ENCODE data around the gene BCL6B.
"Not testable (repeated sequence)": the region's sequence is repeated elsewhere in the genome, so short reads cannot be mapped to it uniquely, and the experiment has no call there.

Gene BCL6B

GRCh38 chr17:7029659-7030058 is 6.8 kb downstream of the BCL6B start:
- no peak for DNase-seq

GRCh38 chr17:7034955-7035590 is 12.2 kb downstream of the BCL6B start:
- DNase-seq = no peak

DNA sequence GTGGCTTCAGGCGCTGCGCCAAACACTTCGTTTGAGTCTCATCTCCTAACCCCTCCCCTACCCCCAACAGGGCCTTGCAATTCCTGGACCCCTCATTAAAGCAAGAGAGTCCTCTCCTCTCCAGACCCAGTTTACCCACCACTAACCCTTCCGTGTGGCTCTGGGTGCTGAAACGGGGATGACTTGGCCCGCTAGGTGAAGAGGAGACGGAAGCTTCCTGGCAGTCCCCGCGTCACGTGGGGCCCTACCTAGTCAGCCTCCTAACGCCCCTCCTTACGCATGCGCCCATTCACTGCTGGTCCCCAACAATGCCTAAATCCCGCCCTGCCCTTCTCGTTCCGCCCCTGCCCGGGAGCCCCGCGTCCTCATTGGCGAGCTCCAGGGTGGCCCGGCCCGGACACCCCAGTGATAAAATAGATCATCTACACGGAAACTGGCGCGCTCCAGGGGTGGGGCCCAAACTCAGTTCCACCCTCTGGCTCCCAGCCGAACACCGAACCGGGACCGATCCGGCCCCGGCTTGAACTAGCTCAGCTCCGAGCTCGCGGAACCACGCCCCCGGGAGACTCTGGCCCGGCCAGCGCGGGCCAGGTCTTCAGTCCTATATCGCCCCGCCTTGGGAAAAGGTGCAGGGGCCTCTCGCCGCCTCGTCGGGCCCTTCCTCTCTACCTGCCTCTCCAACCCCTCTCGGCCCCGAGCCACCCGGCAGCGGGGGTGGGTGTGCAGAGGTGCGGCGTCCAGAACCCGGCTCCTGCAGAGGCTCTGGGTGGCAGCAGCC is 12.9 kb downstream of the BCL6B start, which contains the start of gene SLC16A13:
SLC16A13 (plus strand) TSS at position 425 of the 778 bp plus-strand sequence. CDS start 368 bp downstream, outside the sequence.
- peak; percentile 72 for DNase-seq

DNA sequence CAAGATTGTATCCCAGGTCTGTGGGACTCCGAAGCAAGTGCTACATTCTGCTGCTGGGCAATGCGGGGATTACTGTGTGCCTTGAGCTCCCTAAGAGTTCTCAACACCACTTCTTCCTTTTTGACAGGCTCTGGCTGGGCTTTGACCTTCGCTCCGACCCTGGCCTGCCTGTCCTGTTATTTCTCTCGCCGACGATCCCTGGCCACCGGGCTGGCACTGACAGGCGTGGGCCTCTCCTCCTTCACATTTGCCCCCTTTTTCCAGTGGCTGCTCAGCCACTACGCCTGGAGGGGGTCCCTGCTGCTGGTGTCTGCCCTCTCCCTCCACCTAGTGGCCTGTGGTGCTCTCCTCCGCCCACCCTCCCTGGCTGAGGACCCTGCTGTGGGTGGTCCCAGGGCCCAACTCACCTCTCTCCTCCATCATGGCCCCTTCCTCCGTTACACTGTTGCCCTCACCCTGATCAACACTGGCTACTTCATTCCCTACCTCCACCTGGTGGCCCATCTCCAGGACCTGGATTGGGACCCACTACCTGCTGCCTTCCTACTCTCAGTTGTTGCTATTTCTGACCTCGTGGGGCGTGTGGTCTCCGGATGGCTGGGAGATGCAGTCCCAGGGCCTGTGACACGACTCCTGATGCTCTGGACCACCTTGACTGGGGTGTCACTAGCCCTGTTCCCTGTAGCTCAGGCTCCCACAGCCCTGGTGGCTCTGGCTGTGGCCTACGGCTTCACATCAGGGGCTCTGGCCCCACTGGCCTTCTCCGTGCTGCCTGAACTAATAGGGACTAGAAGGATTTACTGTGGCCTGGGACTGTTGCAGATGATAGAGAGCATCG is 15.4 kb downstream of the BCL6B start:
- DNase-seq = no peak

DNA sequence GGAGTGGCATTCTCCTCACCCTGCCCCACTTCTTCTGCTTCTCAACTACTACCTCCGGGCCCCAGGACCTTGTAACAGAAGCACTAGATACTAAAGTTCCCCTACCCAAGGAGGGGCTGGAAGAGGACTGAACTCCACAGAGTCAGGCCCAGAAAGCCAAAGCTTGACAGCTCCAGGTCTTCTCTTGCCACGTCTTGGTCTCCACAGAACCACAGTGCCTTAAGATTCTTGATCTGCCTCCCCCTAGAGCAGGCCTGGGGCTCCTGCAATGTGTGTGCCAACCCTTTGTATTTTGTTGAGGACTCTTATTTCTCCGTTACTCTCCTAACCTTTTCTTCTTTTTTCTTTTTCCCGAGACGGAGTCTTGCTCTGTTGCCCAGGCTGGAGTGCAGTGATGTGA is 17.0 kb downstream of the BCL6B start:
- DNase-seq = no peak

DNA sequence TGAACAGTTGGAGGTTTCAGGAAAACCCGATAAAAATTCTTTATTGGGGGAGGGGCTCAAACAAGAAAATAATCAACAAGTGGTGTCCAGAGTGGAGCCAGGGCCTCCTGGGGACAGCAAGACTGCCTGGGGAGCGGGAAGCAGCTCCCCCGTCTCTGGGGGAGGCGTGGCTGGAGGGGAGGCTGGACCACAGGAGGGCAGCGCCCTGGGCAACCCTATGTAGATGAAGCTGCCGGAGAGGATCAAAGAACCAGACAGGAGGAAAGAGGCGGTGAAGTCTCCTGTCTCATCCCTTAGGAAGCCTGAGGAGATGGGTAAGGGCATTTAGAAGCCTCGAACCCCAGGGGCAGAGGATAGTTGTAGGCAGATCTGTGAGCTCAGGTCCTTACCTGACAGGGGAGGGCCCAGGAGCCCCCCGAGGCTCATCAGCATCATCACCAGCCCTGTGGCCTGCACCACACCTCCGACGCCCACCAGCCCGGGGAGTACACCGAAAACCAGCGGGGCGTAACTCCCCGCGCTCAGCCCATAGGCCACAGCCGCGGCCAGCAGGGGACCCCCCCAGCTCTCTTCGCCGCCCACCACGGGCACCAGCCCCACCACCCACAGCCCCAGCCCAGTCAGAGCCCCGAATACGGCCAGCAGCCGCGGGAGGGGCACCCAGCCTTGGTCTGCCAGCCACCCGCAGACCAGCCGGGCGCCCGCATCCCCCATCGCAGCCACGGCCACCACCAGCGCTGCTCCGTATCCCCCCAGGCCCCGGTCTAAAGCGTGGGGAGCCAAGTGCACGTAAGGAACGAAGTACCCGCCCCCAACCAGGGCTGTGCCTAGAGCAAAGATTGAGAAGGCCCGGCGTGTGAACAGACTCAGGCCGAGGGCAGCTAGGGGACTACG is 19.0 kb downstream of the BCL6B start:
- no peak for DNase-seq

- no peak for DNase-seq
Observed at GRCh38 chr17:7042501-7043181, 19.8 kb downstream of the BCL6B start.

DNA sequence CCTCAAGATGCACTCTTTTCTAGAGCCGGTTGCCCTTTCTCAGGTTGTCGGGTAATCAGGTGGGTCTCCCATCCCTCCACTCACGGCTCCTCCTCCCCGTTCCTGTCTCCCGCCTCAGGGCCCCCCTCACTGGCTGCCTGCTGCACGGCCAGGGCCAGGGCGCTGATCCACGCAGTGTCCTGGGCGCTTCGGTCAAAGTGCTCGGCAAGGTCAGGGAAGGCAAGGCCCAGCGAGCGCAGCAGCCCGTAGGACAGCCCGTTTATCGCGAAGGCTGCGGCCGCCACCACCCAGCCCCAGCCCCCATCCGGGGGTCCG is 20.3 kb downstream of the BCL6B start:
- DNase-seq = no peak

DNA sequence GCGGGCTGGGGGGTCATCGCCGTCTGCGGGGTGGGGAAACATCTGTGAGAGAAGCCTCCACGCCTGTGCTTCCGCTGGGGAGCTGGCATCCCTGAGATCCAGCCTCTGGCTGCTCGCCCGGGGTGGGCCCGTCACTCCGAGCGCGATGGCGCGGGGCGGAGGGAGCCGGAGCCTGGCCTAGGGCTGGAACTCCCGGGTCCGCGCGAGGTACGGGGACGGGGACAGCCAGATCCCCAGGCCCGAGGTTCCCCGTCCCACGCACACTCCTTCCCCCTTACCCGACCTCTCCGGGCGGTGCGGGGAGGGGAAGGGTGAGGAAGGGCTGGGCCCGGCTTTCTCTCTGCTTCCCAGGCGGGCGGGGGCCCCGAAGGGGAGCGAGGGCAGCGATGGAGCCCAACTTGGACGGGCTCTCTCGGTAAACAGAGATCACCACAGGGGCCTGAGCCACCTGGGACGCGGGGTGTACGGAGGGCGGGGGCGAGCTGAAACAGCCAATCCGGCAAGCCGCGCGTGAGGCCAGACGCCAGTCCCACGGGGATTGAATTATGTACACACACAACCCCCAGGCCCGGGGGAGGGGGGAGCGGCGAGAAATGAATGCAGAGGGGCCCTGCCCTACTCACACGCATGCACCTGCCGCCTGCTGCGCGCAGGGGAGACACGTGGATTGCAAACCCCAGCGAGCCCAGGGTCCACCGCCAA is 20.8 kb downstream of the BCL6B start, which contains the start of gene SLC16A11:
SLC16A11 (minus strand) TSS at position 596 of the 702 bp plus-strand sequence; CDS start at position 17, 579 bp downstream.
- no peak for DNase-seq

DNA sequence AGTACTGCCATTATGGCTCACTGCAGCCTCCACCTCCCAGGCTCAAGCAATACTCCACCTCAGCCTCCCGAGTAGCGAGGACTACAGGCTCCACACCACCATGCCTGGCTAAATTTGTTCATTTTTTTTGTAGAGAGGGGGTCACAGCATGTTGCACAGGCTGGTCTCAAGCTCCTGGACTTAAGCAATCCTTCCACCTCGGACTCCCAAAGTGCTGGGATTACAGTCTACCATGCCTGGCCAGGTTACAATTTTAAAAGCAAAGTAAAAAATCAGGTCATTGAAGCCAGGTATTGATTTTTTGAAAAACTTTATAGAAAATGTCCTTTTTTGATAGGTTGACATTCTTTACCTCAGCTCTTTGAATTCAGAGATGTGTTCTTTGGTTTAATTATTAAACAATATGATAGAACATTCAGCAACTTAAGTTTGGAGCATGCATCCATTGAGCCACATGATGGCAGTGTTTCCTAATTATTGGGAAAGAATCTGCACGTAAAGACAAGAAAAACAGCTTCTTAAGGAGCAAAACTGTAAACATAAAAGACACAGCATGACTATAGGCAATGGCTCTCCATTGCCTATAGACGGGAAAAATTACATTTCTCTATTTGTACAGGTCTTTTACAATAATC is 22.8 kb downstream of the BCL6B start:
- no peak for DNase-seq

DNA sequence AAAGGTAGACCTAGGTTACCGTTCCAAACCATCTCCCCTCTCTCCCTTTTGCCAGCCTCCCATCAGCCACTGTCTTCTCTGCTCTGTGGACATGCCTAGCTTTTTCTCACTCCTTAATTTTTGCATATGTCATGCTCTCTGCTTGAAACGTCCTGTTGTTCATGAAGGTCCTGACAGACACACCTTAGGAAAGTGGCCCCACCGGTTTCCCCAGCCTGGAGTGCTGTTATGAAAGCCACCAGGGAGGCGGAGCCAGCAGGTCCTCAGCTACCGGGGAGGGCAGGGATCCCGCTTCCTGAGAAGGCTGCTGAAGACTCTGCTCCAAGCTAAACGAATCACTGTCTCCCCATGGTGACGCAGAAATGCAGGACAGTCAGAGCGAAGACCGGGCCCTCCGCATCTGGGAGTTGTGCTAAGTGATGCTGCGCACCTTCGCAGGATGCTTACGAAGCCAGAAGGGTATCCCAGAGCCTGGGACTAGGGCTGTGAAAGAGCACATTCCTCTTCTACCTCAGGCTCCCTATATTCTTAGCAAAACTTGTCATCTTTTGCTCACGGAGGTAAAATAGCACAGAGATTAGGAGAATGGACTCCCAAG is 23.4 kb downstream of the BCL6B start:
- DNase-seq = no peak

GRCh38 chr17:7046725-7047397 is 24.0 kb downstream of the BCL6B start:
- not testable (repeated sequence) for DNase-seq

DNA sequence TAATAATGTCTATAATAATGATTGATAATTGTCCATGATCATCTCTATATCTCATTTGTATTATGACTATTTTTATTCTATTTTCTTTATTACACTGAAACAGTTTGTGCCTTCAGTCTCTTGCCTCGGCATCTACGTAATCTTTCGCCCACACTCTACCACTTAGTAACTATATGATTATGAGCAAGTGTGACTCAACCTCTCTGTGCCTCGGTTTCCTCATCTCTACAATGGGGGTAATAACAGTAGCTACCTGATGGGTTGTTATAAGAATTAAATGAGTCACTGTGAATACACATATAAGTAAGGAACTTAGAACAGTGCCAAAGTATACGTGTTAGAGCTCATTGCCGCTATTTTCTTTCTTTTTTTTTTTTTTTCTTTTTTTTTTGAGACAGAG is 24.7 kb downstream of the BCL6B start:
- no peak for DNase-seq

DNA sequence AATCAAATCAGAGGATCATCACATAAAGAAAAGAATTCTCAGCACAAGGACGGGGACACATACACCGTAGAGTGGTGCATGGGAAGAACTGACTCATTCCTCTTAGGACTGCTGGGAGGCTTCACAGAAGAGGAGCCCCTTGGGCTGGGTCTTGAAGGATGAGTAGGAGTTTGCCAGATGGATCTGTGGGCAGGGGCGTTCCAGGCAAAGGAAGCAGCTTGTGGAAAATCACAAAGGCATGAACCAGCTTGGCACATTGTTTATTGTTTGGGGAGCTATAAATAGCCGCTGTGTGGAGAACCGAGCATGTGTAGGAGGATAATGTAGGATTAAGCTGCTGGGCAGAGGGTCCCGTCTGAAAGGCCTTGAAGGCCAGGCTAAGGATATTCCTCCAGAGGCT is 26.1 kb downstream of the BCL6B start:
- no peak for DNase-seq

- not testable (repeated sequence) for DNase-seq
Observed at GRCh38 chr17:7050583-7050982, 27.7 kb downstream of the BCL6B start.

DNA sequence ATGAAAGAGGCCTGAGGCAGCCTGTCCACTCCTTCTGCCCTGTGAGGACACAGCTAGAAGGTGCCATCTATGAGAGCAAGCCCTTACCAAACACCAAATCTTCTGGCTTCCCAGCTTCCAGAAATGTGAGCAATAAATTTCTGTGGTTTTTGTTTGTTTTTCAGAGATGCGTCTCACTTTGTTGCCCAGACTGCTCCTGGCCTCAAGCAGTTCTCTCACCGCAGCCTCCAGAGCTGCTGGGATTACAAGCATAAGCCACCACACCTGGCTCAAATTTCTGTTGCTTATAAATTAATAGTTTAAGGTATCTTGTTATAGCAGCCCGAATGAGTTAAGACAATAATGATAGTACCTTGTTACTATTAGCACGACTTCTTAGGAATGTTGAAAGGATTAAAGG is 33.5 kb downstream of the BCL6B start:
- DNase-seq = no peak

DNA sequence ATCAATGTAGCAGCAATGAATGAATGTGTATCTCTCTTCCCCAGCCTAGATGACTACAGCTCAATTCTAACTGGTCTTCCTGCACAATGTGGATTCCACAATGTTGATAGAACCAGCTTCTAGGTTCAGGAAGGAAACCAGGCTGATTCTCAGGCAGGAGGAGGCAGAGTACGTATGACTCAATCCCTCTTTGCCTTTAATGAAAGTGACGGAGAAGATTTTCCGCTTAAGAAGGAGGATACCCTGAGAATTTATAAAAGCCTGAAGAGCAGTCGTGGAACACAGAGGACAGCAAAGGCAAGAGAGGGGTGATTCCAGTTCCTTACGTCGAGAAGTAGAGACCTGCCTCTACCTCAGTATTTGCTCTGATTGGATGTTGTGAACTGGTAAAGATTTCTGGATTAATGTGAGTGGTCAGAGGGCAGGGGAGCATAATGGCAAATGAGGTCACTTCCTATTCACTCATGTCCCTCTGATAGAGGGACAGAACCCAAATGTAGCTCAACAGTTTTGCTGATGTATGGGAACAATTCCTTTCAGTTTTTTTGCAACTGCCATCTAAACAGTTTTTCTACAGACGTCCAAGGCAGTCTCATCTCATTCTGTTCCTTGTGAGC is 36.1 kb downstream of the BCL6B start:
- DNase-seq = no peak

GRCh38 chr17:7060165-7060891 is 37.5 kb downstream of the BCL6B start:
- peak; percentile 20 for DNase-seq
